Measurements from ENCODE around the gene CUL4A.

DNA sequence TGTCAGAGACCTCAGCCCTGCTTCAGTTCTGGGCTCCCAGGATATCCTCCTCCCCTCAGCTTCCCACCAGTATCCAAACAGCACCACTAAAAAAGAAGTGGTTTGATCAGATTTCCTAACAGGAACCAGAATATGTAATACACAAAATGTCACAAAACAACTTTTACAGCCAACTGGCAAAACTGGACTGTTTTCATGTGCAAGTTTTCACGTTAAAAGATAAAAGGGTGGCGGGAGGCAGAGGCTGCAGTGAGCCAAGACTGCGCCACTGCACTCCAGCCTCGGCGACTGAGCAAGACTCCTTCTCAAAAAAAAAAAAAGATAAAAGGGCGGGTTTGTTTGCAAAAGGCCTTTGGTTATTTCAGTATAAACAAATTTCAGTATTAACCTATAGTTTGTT is 14.1 kb upstream of the CUL4A start:
- TF ChIP-seq CTCF (IDR thresholded peaks at IDR 0.05) (no peak), EZH2 (IDR thresholded peaks at IDR 0.05; ENCODE audit: borderline replicate concordance, insufficient read depth, low read depth, low read length, poor library complexity, severe bottlenecking) (no peak)
